Body of pancreas (tissue), 4 donors: Measurements from ENCODE around the gene AP4E1. TPM values are rescaled to one million over a fixed set of nuclear protein-coding genes. Genes with fewer than 3 reads are reported as not detected.

Experiments used
- ATAC-seq: fragments of 150-250 bp; one replicate; pipeline ENCODE4 v1.9.1; 2016
- DNase-seq, 4 donors: peaks; one replicate each; pipeline ENCODE4 v3.0.0-alpha.2; 2019
- H3K27ac ChIP-seq, 4 donors: fragments of 200-600 bp; sonication (generic); 1 replicate in 3 of 4; 2 replicates in 1 of 4; pipeline versions ENCODE4 v1.5.1 to v1.6.1; 2016 to 2019; ENCODE audit warnings: mild to moderate bottlenecking in 1 of 4, mixed read lengths in 1 of 4, moderate library complexity in 1 of 4
- H3K27me3 ChIP-seq, 2 donors: fragments of 200-600 bp; sonication (generic); one replicate each; pipeline ENCODE4 v1.6.0; 2016; ENCODE audit warnings: mild to moderate bottlenecking in 1 of 2
- H3K36me3 ChIP-seq, 2 donors: fragments of 200-600 bp; sonication (generic); replicated peaks in 1 of 2; 2 replicates each; pipeline ENCODE4 v1.5.1; 2016; ENCODE audit warnings: low read depth in 2 of 2; ENCODE audit not compliant: insufficient read depth in 1 of 2
- H3K4me1 ChIP-seq: fragments of 200-600 bp; sonication (generic); one replicate; pipeline ENCODE4 v1.6.0; 2016
- H3K4me3 ChIP-seq, 2 donors: fragments of 200-600 bp; sonication (generic); 1 replicate in 1 of 2; 2 replicates in 1 of 2; pipeline ENCODE4 v1.5.1; 2016 to 2019
- H3K9me3 ChIP-seq, 3 donors: fragments of 200-600 bp; sonication (generic); 1 replicate in 2 of 3; 2 replicates in 1 of 3; pipeline ENCODE4 v1.5.1; 2016
- POLR2A ChIP-seq, 3 donors: fragments of 450-650 bp; IDR thresholded peaks; one replicate each; pipeline ENCODE4 v1.6.1; 2016; ENCODE audit warnings: antibody characterized with exemption in 3 of 3, mild to moderate bottlenecking in 2 of 3
- WGBS, 2 donors: methylation state at CpG; one replicate each; pipeline ENCODE4 v1.1.5; 2017; 5-methylcytosine and 5-hydroxymethylcytosine counted together
- intact Hi-C: fragments of 100-400 bp; cut with DNase I; formaldehyde crosslinking; loops from one replicate; pipeline ENCODE4 v1.15.1; 2023
- total RNA-seq, 2 donors: library from RNA; depleted of rRNA; stranded (reverse); fragments of >200 nt; gene quantifications; one replicate each; pipeline ENCODE4 v1.1.0, GENCODE V29; 2016
- TF ChIP-seq, protein P1 (sequence below), 7 experiments: fragments of 450-650 bp in 4 of 7; fragments of 200-600 bp in 3 of 7; sonication (generic) in 3 of 7; IDR thresholded peaks; one replicate each; pipeline ENCODE4 v1.5.1; 2016 to 2019; ENCODE audit warnings: antibody characterized with exemption in 7 of 7

The AP4E1 gene
- total RNA-seq, 2 donors from 2014 or later, result 3.4 to 3.6 TPM

DNA sequence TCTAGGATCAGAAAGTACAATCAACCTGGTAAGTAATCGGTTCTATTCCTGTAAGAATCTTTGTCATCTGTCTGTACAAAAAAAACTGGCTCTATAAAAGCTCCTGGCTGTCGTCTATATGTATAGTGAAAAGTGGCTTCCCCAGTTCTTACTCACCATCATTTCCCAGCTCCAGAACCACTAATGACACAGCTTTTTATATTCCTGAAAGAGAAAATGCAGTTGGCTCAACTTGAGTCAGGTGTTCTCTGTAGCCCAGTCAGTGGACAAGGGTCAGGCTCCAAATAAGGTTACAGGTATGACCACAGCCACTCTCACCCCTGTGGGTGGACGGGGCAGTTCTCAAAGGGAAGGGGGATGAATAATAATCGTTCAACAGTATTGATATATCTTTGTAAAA lies 85.1 kb downstream of the AP4E1 start:
- 81 to 87% methylated on average over 4 of the region's 4 CpGs for WGBS, 2 donors
- H3K27ac ChIP-seq, result no peak overlapping the region
- peaks cover 0 to 3% of the 10 kb centered on the region in 2 donors for H3K36me3 ChIP-seq
- H3K9me3 ChIP-seq, result no peaks in the 10 kb centered on the region
- DNase-seq (no peak), ATAC-seq (no peak)
- TF ChIP-seq POLR2A (IDR thresholded peaks at IDR 0.05), result no peak
- TF ChIP-seq, protein P1, sequence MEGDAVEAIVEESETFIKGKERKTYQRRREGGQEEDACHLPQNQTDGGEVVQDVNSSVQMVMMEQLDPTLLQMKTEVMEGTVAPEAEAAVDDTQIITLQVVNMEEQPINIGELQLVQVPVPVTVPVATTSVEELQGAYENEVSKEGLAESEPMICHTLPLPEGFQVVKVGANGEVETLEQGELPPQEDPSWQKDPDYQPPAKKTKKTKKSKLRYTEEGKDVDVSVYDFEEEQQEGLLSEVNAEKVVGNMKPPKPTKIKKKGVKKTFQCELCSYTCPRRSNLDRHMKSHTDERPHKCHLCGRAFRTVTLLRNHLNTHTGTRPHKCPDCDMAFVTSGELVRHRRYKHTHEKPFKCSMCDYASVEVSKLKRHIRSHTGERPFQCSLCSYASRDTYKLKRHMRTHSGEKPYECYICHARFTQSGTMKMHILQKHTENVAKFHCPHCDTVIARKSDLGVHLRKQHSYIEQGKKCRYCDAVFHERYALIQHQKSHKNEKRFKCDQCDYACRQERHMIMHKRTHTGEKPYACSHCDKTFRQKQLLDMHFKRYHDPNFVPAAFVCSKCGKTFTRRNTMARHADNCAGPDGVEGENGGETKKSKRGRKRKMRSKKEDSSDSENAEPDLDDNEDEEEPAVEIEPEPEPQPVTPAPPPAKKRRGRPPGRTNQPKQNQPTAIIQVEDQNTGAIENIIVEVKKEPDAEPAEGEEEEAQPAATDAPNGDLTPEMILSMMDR (IDR thresholded peaks at IDR 0.05), result no peak
- intact Hi-C loops, result no loop called here
- no peaks in the 10 kb centered on the region for H3K27me3 ChIP-seq
- H3K4me3 ChIP-seq, result no peak overlapping the region
- no peaks in the 10 kb centered on the region for H3K4me1 ChIP-seq

DNA sequence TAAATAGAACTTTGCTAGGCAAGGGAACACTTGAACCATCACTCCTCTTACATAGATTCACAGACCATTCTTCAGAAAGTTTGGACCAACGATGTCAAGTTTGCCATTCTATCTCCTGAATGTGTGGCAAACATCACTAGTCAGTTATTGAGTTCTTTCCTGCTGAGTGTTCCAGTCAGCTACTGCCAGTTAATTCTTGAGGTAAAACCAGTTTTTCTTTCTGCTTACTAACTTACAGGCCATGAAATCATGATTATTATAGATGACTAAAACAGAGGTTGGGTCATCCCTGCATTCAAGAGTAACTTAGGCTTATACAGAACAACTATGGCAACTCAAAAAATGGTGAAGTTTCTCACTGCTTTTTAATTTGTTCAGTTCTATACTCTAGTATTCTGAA lies 88.2 kb downstream of the AP4E1 start:
- 88 to 100% methylated on average over 1 of the region's 1 CpG for WGBS, 2 donors
- H3K27me3 ChIP-seq, result no peaks in the 10 kb centered on the region
- no peak for DNase-seq
- peaks cover 0 to 5% of the 10 kb centered on the region in 2 donors for H3K36me3 ChIP-seq
- no peaks in the 10 kb centered on the region for H3K9me3 ChIP-seq
- no peak overlapping the region for H3K4me3 ChIP-seq
- TF ChIP-seq, protein P1 (IDR thresholded peaks at IDR 0.05), result no peak
- TF ChIP-seq POLR2A (IDR thresholded peaks at IDR 0.05), result no peak
- H3K4me1 ChIP-seq, result no peaks in the 10 kb centered on the region
- ATAC-seq, result no peak
- no peak overlapping the region for H3K27ac ChIP-seq
- intact Hi-C loops, result no loop called here

DNA sequence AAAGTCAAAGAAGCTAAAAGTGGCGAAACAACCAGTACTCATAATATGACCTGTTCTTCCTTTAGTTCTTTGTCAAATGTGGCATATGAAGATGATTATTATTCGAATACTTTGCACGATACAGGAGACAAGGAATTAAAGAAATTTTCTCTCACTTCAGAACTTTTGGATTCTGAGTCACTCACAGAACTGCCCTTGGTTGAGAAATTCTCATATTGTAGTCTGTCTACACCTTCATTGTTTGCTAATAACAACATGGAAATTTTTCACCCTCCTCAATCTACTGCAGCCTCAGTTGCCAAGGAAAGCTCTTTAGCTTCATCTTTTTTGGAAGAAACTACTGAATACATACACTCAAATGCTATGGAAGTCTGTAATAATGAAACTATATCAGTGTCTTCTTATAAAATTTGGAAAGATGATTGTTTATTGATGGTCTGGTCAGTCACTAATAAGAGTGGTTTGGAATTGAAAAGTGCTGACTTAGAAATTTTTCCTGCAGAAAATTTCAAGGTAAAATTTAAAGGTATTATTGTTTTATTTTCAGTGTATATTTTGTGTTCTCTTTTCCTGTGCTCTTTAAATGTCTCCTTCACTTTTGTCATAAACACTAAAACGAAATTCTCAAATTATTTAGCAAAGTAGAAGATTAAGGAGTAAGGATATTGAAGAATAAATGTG lies 89.0 kb downstream of the AP4E1 start:
- Histone ChIP-seq H3K27me3 (no peaks in the 10 kb centered on the region), H3K9me3 (no peaks in the 10 kb centered on the region), H3K36me3 (peaks cover 0 to 5% of the 10 kb centered on the region in 2 donors), H3K4me1 (no peaks in the 10 kb centered on the region), H3K27ac (no peak overlapping the region), H3K4me3 (no peak overlapping the region)
- WGBS, 2 donors, result 87 to 91% methylated on average over 4 of the region's 4 CpGs
- DNase-seq (no peak), ATAC-seq (no peak)
- intact Hi-C loops, result no loop called here
- TF ChIP-seq, protein P1 (IDR thresholded peaks at IDR 0.05), result no peak
- TF ChIP-seq POLR2A (IDR thresholded peaks at IDR 0.05), result no peak

DNA sequence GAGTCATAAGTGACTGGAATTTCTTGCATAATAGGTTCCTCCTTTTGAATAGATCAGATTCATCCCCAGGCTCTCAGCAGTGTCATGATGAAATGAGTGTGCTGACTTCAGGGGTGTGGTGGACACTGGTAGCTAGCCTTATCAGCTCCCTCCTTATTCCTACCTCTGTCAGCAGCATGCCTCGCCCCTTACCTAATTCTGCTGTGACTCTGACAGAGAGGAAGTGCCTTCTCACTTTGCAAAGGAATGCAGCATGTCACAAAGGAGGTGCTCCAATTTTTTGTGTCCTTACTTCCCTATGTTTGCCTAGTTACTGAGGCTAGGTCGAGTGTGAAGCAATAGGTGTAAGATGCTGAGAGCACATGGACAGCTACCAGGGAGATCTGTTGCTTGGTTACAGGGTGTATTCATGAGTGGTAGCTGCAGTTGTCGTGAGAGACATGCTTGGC lies 95.6 kb downstream of the AP4E1 start:
- H3K36me3 ChIP-seq, result peaks cover 0 to 2% of the 10 kb centered on the region in 2 donors
- TF ChIP-seq POLR2A (IDR thresholded peaks at IDR 0.05), result no peak
- TF ChIP-seq, protein P1 (IDR thresholded peaks at IDR 0.05), result no peak
- H3K27ac ChIP-seq, result no peak overlapping the region
- ATAC-seq (no peak), DNase-seq (no peak)
- WGBS, 2 donors, result 73 to 78% methylated on average over 3 of the region's 3 CpGs
- no peak overlapping the region for H3K4me3 ChIP-seq
- no peaks in the 10 kb centered on the region for H3K4me1 ChIP-seq
- no peaks in the 10 kb centered on the region for H3K9me3 ChIP-seq
- H3K27me3 ChIP-seq, result no peaks in the 10 kb centered on the region
- intact Hi-C loops, result no loop called here
